Fibroblast of lung (primary cell): ENCODE measurements around the gene TP63. TPM values are rescaled to one million over a fixed set of nuclear protein-coding genes. Genes with fewer than 3 reads are reported as not detected.

Experiments used
- DNase-seq, 2 donors: peaks; one replicate each; pipeline versions ENCODE4 v3.0.0 to v3.0.0-alpha.2; 2010; ENCODE audit warnings: low read depth in 2 of 2
- H2AFZ ChIP-seq: 2 replicates; pipeline ENCODE4 v1.5.1; 2012; ENCODE audit warnings: low read length, control low read depth, inconsistent platforms
- H3K27ac ChIP-seq: 2 replicates; pipeline ENCODE4 v1.5.1; 2011; ENCODE audit warnings: low read length, control low read depth; ENCODE audit not compliant: insufficient read depth
- H3K27me3 ChIP-seq: 2 replicates; pipeline ENCODE4 v1.5.1; 2011; ENCODE audit warnings: mild to moderate bottlenecking, low read length; ENCODE audit not compliant: control insufficient read depth, insufficient read depth
- H3K36me3 ChIP-seq: 2 replicates; pipeline ENCODE4 v1.5.1; 2011; ENCODE audit warnings: low read length; ENCODE audit not compliant: control insufficient read depth, insufficient read depth
- H3K4me1 ChIP-seq: 2 replicates; pipeline ENCODE4 v1.5.1; 2011; ENCODE audit warnings: low read length; ENCODE audit not compliant: control insufficient read depth, insufficient read depth; ENCODE audit errors: extremely low read depth
- H3K4me2 ChIP-seq: 2 replicates; pipeline ENCODE4 v1.5.1; 2011; ENCODE audit warnings: low read length, control low read depth; ENCODE audit not compliant: insufficient read depth; ENCODE audit errors: extremely low read depth
- H3K4me3 ChIP-seq, 4 experiments: fragments of 200-600 bp in 1 of 4; sonication (generic) in 1 of 4; replicated peaks in 1 of 4; 2 replicates each; pipeline ENCODE4 v1.5.1; 2011 to 2016; ENCODE audit warnings: low read length in 4 of 4, low read depth in 3 of 4, mild to moderate bottlenecking in 3 of 4, control low read depth in 2 of 4, inconsistent platforms in 1 of 4, mixed read lengths in 1 of 4; ENCODE audit not compliant: insufficient read depth in 1 of 4; ENCODE audit errors: control extremely low read depth in 1 of 4
- H3K79me2 ChIP-seq: 2 replicates; pipeline ENCODE4 v1.5.1; 2012; ENCODE audit warnings: mild to moderate bottlenecking, low read length, inconsistent platforms; ENCODE audit not compliant: control insufficient read depth, insufficient read depth
- H3K9ac ChIP-seq: 2 replicates; pipeline ENCODE4 v1.5.1; 2011; ENCODE audit warnings: mild to moderate bottlenecking, low read length, control low read depth; ENCODE audit not compliant: insufficient read depth
- H3K9me3 ChIP-seq: 2 replicates; pipeline ENCODE4 v1.5.1; 2012; ENCODE audit warnings: low read depth, low read length; ENCODE audit not compliant: control insufficient read depth, insufficient read depth
- H4K20me1 ChIP-seq: 2 replicates; pipeline ENCODE4 v1.5.1; 2011; ENCODE audit warnings: low read length; ENCODE audit not compliant: control insufficient read depth, insufficient read depth; ENCODE audit errors: extremely low read depth
- EZH2 ChIP-seq: IDR thresholded peaks from 2 replicates; pipeline ENCODE4 v1.5.1; 2012; ENCODE audit warnings: low read length, control low read depth, mild to moderate bottlenecking; ENCODE audit errors: missing control alignments
- polyA plus RNA-seq, 2 donors: library from polyadenylated mRNA; depleted of rRNA in 1 of 2; stranded (reverse) in 1 of 2; unstranded in 1 of 2; fragments of >200 nt; gene quantifications; 2 replicates each; pipeline ENCODE4 v1.2.1, GENCODE V29; 2011 to 2012; ENCODE audit warnings: missing spikeins in 1 of 2
- total RNA-seq: library from RNA; depleted of rRNA; stranded (reverse); fragments of >200 nt; gene quantifications from 2 replicates; pipeline ENCODE4 v1.2.1, GENCODE V29; 2014
- TF ChIP-seq, protein P1 (sequence below), 2 donors: IDR thresholded peaks in 1 of 2; conservative IDR thresholded peaks in 1 of 2; 1 replicate in 1 of 2; 2 replicates in 1 of 2; pipeline ENCODE4 v1.5.1; 2011 to 2012; ENCODE audit warnings: low read length in 2 of 2, control low read depth in 1 of 2, inconsistent platforms in 1 of 2, low read depth in 1 of 2, mild to moderate bottlenecking in 1 of 2

The TP63 gene
- total and polyA plus RNA-seq, 2 donors (not counting 1 experiment from before 2014, with no cell fraction given): 0.06 TPM; not detected in 1

DNA sequence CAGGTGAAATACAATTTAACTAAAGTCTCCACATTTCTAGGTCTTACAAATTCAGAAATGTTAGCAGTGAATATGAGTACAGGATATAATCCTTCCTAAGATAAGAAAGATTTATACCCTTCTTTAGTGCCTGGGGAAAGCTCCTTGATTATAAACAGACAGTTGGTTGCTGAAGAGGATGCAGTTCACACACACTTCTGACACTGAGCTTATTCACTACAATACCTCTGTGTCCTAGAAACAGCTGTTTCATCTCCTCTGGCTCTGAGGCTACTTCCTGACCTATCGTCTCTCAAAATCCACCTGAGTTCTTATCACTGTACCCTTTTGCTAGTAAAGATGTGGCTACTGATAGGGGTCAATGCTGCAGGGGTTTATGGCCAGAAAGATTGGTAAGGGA is 57.1 kb downstream of the TP63 start:
- Histone ChIP-seq H3K79me2 (no peaks in the 10 kb centered on the region), H2AFZ (no peak overlapping the region), H3K9ac (no peak overlapping the region), H3K36me3 (no peaks in the 10 kb centered on the region), H3K27ac (no peak overlapping the region), H3K27me3 (no peaks in the 10 kb centered on the region), H3K9me3 (no peaks in the 10 kb centered on the region), H3K4me1 (no peaks in the 10 kb centered on the region), H4K20me1 (no peaks in the 10 kb centered on the region), H3K4me3 (no peak overlapping the region), H3K4me2 (peak overlapping the region; percentile 13)
- no peak for DNase-seq
- TF ChIP-seq, protein P1, sequence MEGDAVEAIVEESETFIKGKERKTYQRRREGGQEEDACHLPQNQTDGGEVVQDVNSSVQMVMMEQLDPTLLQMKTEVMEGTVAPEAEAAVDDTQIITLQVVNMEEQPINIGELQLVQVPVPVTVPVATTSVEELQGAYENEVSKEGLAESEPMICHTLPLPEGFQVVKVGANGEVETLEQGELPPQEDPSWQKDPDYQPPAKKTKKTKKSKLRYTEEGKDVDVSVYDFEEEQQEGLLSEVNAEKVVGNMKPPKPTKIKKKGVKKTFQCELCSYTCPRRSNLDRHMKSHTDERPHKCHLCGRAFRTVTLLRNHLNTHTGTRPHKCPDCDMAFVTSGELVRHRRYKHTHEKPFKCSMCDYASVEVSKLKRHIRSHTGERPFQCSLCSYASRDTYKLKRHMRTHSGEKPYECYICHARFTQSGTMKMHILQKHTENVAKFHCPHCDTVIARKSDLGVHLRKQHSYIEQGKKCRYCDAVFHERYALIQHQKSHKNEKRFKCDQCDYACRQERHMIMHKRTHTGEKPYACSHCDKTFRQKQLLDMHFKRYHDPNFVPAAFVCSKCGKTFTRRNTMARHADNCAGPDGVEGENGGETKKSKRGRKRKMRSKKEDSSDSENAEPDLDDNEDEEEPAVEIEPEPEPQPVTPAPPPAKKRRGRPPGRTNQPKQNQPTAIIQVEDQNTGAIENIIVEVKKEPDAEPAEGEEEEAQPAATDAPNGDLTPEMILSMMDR (conservative IDR thresholded peaks at IDR 0.05 in 1 of 2, IDR thresholded peaks at IDR 0.05 in 1 of 2; ENCODE audit: low read depth in 1 of 2, low read length in 2 of 2): no peak
- TF ChIP-seq EZH2: no peak

DNA sequence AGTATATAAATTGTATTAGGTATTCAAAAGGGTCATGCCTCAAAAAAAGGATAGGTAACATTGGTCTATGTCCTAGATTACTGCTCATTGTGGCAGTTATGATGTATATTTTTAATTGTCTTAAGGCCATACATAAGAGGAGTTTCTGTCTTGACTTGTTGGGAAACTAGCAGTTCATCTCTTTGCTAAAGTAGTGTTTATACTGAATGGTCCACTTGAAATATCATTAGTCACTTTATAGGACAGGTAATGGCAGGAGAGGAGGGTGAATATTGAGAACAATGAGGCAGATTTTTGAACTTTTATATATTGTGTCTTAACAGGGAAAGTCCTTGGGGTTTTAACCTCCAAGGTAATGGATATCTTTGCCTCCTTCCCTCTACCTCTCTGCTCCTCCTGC is 58.4 kb downstream of the TP63 start:
- Histone ChIP-seq H3K4me2 (no peak overlapping the region), H3K79me2 (no peaks in the 10 kb centered on the region), H3K27me3 (no peaks in the 10 kb centered on the region), H3K27ac (no peak overlapping the region), H2AFZ (no peak overlapping the region), H3K4me3 (no peak overlapping the region), H4K20me1 (no peaks in the 10 kb centered on the region), H3K9me3 (no peaks in the 10 kb centered on the region), H3K4me1 (no peaks in the 10 kb centered on the region), H3K36me3 (no peaks in the 10 kb centered on the region), H3K9ac (no peak overlapping the region)
- TF ChIP-seq EZH2: no peak
- TF ChIP-seq, protein P1 (conservative IDR thresholded peaks at IDR 0.05 in 1 of 2, IDR thresholded peaks at IDR 0.05 in 1 of 2; ENCODE audit: low read depth in 1 of 2, low read length in 2 of 2): no peak
- no peak for DNase-seq

DNA sequence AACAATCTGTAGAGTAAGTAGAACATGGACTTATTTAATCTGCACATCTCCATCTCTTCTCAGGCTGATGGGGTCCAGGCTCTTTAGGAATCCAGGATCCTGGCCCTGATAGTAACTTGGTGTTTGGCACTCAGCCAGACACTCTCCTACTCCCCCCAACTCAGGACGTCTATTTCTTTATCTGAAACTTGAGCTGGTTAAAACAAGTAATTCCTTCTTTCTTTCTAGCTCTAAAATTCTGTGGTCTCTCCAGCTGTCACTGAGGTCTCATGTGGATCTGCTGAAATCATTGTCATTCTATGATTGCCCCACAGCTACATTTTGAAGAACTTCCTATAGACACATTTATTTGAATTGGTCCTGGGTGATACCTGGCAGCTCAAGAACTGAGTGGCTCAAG is 59.0 kb downstream of the TP63 start:
- no peak overlapping the region for H3K4me2 ChIP-seq
- no peaks in the 10 kb centered on the region for H3K36me3 ChIP-seq
- H3K4me1 ChIP-seq: no peaks in the 10 kb centered on the region
- H3K9ac ChIP-seq: no peak overlapping the region
- no peaks in the 10 kb centered on the region for H3K9me3 ChIP-seq
- DNase-seq: no peak
- no peak overlapping the region for H3K4me3 ChIP-seq
- no peaks in the 10 kb centered on the region for H3K27me3 ChIP-seq
- H3K27ac ChIP-seq: no peak overlapping the region
- H3K79me2 ChIP-seq: no peaks in the 10 kb centered on the region
- no peak overlapping the region for H2AFZ ChIP-seq
- TF ChIP-seq EZH2: no peak
- TF ChIP-seq, protein P1 (conservative IDR thresholded peaks at IDR 0.05 in 1 of 2, IDR thresholded peaks at IDR 0.05 in 1 of 2; ENCODE audit: low read depth in 1 of 2, low read length in 2 of 2): no peak
- H4K20me1 ChIP-seq: no peaks in the 10 kb centered on the region
